Bronchial smooth muscle cell (primary cell): ENCODE results near the gene ERCC4. TPM values are rescaled to one million over a fixed set of nuclear protein-coding genes. Genes with fewer than 3 reads are reported as not detected.

Source experiments
- total RNA-seq: library from RNA; depleted of rRNA; stranded (reverse); fragments of >200 nt; gene quantifications from 2 replicates; pipeline ENCODE4 v1.2.1, GENCODE V29; 2014

ERCC4 gene
- total RNA-seq: 5.3 and 6.1 TPM in 2 replicates

GRCh38 chr16:13919683-13920509 lies at the start of gene ERCC4:
ERCC4 (plus strand) TSS chr16:13920154; CDS start chr16:13920166, 12 bp downstream.

Other genes with a start within 250 kb of the ERCC4 start
- 3.8 and 4.3 TPM in 2 replicates for gene MRTFB, start 151.2 kb downstream of the ERCC4 start, total RNA-seq